GM10248 (cell line): ENCODE results near the gene TP53I13.

Experiments used
- CTCF ChIA-PET: fragments of 300-600 bp; sonication (Branson Sonifier 250); formaldehyde crosslinking; extraction: SDS; loops from one replicate; lab custom pipeline; 2021; ENCODE audit warnings: antibody characterized with exemption; lab: Yijun Ruan, JAX
- POLR2A ChIA-PET: fragments of 350-650 bp; sonication (Branson Sonifier 250); formaldehyde crosslinking; extraction: SDS; loops from one replicate; lab custom pipeline; 2020; ENCODE audit warnings: antibody characterized with exemption; lab: Yijun Ruan, JAX
- DNase-seq: peaks from one replicate; pipeline ENCODE4 v3.0.0; 2012; ENCODE audit errors: extremely low spot score
- TF ChIP-seq, protein P1 (sequence below): IDR thresholded peaks from 2 replicates; pipeline ENCODE4 v1.5.1; 2012; ENCODE audit warnings: mild to moderate bottlenecking, low read depth; ENCODE audit errors: extremely low read depth, missing control alignments, control extremely low read depth

The TP53I13 gene

DNA sequence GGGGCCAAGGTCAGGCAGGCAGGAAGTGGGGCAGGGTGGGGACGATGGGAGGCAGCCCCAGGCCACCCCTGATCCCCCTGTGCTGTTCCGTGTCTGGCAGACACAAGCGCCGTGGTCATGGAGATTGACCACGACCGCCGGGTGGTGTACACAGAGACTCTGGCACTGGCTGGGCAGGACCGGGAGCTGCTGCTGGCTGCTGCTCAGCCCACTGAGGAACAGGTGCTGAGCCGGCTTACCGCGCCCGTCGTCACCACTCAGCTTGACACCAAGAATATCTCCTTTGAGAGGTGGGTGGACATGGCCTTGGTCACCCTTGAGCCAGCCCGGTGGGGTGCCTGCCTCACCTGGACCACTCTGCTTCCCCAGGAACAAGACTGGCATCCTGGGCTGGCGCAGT is 40.5 kb downstream of the TP53I13 start:
- ChIA-PET POLR2A (no interaction called here), CTCF (interaction anchor here (2.3 to 4.0 kb wide), 3 partner anchors 9 to 23 kb away, joined by 6 to 30 read pairs (median 13); no protein-coding TSS in a partner anchor)
- TF ChIP-seq, protein P1, sequence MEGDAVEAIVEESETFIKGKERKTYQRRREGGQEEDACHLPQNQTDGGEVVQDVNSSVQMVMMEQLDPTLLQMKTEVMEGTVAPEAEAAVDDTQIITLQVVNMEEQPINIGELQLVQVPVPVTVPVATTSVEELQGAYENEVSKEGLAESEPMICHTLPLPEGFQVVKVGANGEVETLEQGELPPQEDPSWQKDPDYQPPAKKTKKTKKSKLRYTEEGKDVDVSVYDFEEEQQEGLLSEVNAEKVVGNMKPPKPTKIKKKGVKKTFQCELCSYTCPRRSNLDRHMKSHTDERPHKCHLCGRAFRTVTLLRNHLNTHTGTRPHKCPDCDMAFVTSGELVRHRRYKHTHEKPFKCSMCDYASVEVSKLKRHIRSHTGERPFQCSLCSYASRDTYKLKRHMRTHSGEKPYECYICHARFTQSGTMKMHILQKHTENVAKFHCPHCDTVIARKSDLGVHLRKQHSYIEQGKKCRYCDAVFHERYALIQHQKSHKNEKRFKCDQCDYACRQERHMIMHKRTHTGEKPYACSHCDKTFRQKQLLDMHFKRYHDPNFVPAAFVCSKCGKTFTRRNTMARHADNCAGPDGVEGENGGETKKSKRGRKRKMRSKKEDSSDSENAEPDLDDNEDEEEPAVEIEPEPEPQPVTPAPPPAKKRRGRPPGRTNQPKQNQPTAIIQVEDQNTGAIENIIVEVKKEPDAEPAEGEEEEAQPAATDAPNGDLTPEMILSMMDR = no peak
- no peak for DNase-seq

DNA sequence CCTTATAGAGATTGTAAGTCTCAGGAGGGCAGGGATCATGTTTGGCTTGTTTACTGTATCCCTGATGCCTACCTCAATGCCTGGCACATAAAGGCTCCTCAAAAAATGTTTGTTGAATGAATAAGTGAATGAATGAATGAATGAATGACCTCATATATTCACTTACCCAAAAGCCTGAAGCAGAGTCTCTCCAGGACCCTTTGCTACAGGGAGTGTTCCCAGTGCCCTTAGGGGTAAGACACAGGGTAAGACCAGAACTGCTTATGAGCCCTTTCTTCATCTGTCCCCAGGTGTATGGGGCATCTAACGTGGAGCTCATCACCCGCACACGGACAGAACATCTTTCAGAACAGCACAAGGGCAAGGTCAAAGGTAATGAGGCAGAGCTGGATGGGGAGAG is 41.9 kb downstream of the TP53I13 start:
- ChIA-PET CTCF (interaction anchor here (1.0 to 4.0 kb wide), 3 partner anchors 7 to 169 kb away, joined by 3 to 30 read pairs (median 6); no protein-coding TSS in a partner anchor), POLR2A (interaction anchor here (0.6 kb wide), 1 partner anchor 884 kb away, joined by 11 read pairs; no protein-coding TSS in a partner anchor)
- DNase-seq = no peak
- TF ChIP-seq, protein P1 = no peak

DNA sequence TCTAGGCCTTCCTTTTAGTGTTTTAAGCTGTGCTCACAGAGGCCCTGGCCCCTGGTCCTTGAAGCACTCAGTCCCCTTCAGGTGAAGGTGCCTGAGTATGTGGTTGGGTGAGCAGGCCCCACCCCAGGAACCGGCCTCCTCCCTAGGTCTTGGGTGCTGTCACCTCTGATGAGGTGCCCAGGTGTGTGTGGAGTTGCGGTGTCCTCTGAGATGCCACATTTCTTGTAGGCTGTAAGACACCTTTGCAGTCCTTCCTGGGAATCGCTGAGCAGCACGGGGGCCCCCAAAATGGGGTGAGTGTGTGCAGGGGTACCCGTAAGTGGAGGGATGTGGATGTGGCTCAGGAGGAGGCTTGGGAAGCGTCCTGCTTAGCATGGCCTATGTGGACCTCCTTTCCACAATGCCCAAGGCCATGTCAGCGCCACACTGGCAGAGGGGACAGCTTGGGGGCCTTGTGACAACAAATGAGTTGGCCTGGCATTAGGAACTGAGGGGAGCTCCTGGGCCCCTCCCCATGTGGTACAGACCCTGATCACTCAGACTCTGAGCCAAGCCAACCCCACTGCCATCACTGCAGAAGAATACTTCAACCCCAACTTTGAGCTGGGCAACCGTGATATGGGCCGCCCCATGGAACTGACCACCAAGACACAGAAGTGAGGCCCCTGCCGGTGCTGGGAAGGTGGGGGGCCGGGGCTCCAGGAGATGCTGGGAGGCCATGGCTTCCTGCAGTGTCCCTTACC is 43.0 kb downstream of the TP53I13 start:
- ChIA-PET CTCF (interaction anchor here (1.0 to 3.2 kb wide), 5 partner anchors 19 to 320 kb away, joined by 3 to 48 read pairs (median 5); partner anchors contain the start of gene ANKRD13B), POLR2A (no interaction called here)
- TF ChIP-seq, protein P1 = no peak
- no peak for DNase-seq

DNA sequence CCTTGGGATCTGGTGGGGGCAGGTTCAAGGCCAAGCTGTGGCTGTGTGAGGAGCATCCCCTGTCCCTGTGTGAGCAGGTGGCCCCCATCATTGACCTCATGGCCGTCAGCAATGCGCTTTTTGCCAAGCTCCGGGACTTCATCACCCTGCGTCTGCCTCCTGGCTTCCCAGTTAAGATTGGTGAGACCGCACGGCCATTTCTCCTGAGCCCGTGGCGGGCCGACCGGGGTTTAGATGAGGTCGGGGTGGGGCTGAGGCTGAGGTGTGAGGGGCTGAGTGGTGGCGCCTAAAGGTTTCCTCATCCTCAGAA is 43.5 kb downstream of the TP53I13 start:
- TF ChIP-seq, protein P1 = no peak
- CTCF ChIA-PET = interaction anchor here (1.1 to 3.2 kb wide), 4 partner anchors 19 to 319 kb away, joined by 3 to 48 read pairs (median 6); partner anchors contain the start of gene ANKRD13B
- no peak for DNase-seq
- POLR2A ChIA-PET = no interaction called here

DNA sequence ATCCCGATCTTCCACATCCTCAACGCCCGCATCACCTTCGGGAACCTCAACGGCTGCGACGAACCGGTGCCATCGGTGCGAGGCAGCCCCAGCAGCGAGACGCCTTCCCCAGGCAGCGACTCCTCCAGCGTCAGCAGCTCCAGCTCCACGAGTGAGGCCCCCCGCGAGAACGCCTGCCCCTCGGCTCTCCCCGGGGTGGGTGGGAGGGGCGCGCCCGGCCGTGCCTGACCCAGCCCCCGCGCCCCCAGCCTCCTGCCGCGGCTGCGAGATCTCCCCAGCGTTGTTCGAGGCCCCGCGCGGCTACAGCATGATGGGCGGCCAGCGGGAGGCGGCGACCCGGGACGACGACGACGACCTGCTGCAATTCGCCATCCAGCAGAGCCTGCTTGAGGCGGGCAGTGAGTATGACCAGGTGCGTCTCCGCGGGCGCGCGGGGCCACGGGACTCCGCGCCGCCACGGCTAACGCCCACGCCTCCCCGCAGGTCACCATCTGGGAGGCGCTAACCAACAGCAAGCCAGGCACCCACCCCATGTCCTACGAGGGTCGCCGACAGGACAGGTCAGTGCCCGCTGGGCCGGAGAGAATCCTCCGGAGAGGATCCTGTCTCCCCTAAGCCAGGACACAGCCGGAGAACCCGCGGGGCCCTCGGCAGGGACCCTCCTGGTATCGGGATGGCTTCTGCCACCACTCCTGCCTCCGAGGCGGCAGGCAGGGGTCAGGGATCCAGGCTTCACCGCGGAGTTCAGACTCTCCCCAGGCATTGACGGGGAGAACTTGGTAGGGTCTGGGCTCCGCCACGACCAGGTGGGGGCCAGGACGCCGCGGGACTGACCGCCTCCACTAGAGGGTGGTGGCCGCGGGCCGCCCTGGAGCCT is 44.1 kb downstream of the TP53I13 start:
- POLR2A ChIA-PET = no interaction called here

More for the DNA sequence above, 44.1 kb downstream of the TP53I13 start:
- DNase-seq = no peak
- TF ChIP-seq, protein P1 = no peak
- CTCF ChIA-PET = interaction anchor here (0.6 to 6.1 kb wide), 20 partner anchors 9 to 319 kb away, joined by 3 to 172 read pairs (median 4); partner anchors contain the start of genes ABHD15, ANKRD13B and GIT1
